Rectal smooth muscle tissue (tissue), 1 donor: ENCODE results near the gene METTL16.

ENCODE experiments used
- H3K27ac ChIP-seq: one replicate; pipeline ENCODE4 v1.7.0; 2013; ENCODE audit warnings: low read depth, low read length, inconsistent platforms
- H3K27me3 ChIP-seq: one replicate; pipeline ENCODE4 v1.7.0; 2013; ENCODE audit warnings: low read length; ENCODE audit not compliant: control insufficient read depth, insufficient read depth
- H3K36me3 ChIP-seq: one replicate; pipeline ENCODE4 v1.7.0; 2013; ENCODE audit warnings: low read length; ENCODE audit not compliant: control insufficient read depth, insufficient read depth
- H3K4me1 ChIP-seq: one replicate; pipeline ENCODE4 v1.7.0; 2013; ENCODE audit warnings: low read length; ENCODE audit not compliant: control insufficient read depth, insufficient read depth
- H3K4me3 ChIP-seq: one replicate; pipeline ENCODE4 v1.7.0; 2013; ENCODE audit warnings: low read length
- H3K9ac ChIP-seq: one replicate; pipeline ENCODE4 v1.7.0; 2013; ENCODE audit warnings: low read length

METTL16 gene

GRCh38 chr17:2377659-2378058 lies 134.0 kb downstream of the METTL16 start:
- Histone ChIP-seq H3K4me1 (no peaks in the 10 kb centered on the region), H3K27ac (no peak overlapping the region), H3K36me3 (peaks cover 8% of the 10 kb centered on the region)

GRCh38 chr17:2376107-2376506 lies 135.6 kb downstream of the METTL16 start:
- Histone ChIP-seq H3K4me1 (no peaks in the 10 kb centered on the region), H3K36me3 (peaks cover 8% of the 10 kb centered on the region), H3K27me3 (no peaks in the 10 kb centered on the region), H3K27ac (no peak overlapping the region), H3K4me3 (no peak overlapping the region), H3K9ac (no peak overlapping the region)

More at GRCh38 chr17:2377659-2378058, 134.0 kb downstream of the METTL16 start:
- Histone ChIP-seq H3K4me3 (no peak overlapping the region), H3K9ac (no peak overlapping the region), H3K27me3 (no peaks in the 10 kb centered on the region)

GRCh38 chr17:2375406-2375805 lies 136.3 kb downstream of the METTL16 start:
- H3K27me3 ChIP-seq, result no peaks in the 10 kb centered on the region
- no peak overlapping the region for H3K4me3 ChIP-seq
- peaks cover 8% of the 10 kb centered on the region for H3K36me3 ChIP-seq
- no peaks in the 10 kb centered on the region for H3K4me1 ChIP-seq
- H3K9ac ChIP-seq, result no peak overlapping the region
- H3K27ac ChIP-seq, result no peak overlapping the region

- H3K4me1 ChIP-seq, result no peaks in the 10 kb centered on the region
- H3K4me3 ChIP-seq, result no peak overlapping the region
- peaks cover 8% of the 10 kb centered on the region for H3K36me3 ChIP-seq
- no peak overlapping the region for H3K9ac ChIP-seq
- H3K27me3 ChIP-seq, result no peaks in the 10 kb centered on the region
- H3K27ac ChIP-seq, result no peak overlapping the region
Measured at GRCh38 chr17:2374549-2375285, 137.0 kb downstream of the METTL16 start.

GRCh38 chr17:2373179-2373578 lies 138.5 kb downstream of the METTL16 start:
- no peaks in the 10 kb centered on the region for H3K27me3 ChIP-seq
- no peak overlapping the region for H3K4me3 ChIP-seq
- peaks cover 8% of the 10 kb centered on the region for H3K36me3 ChIP-seq
- no peak overlapping the region for H3K9ac ChIP-seq
- H3K4me1 ChIP-seq, result no peaks in the 10 kb centered on the region
- H3K27ac ChIP-seq, result no peak overlapping the region

- H3K27me3 ChIP-seq, result no peaks in the 10 kb centered on the region
Measured at GRCh38 chr17:2372681-2373080, 139.0 kb downstream of the METTL16 start.

GRCh38 chr17:2372180-2372579 lies 139.5 kb downstream of the METTL16 start:
- Histone ChIP-seq H3K27me3 (no peaks in the 10 kb centered on the region), H3K4me1 (peaks cover 4% of the 10 kb centered on the region), H3K36me3 (peaks cover 8% of the 10 kb centered on the region), H3K9ac (no peak overlapping the region), H3K4me3 (no peak overlapping the region), H3K27ac (no peak overlapping the region)

More at GRCh38 chr17:2372681-2373080, 139.0 kb downstream of the METTL16 start:
- H3K36me3 ChIP-seq, result peaks cover 8% of the 10 kb centered on the region
- no peak overlapping the region for H3K27ac ChIP-seq
- no peak overlapping the region for H3K4me3 ChIP-seq
- H3K4me1 ChIP-seq, result peaks cover 4% of the 10 kb centered on the region
- no peak overlapping the region for H3K9ac ChIP-seq

GRCh38 chr17:2371183-2372130 lies 140.2 kb downstream of the METTL16 start:
- Histone ChIP-seq H3K9ac (no peak overlapping the region), H3K27ac (no peak overlapping the region), H3K4me1 (peaks cover 4% of the 10 kb centered on the region), H3K27me3 (no peaks in the 10 kb centered on the region), H3K4me3 (no peak overlapping the region), H3K36me3 (peaks cover 11% of the 10 kb centered on the region)

GRCh38 chr17:2370211-2370589 lies 141.5 kb downstream of the METTL16 start:
- H3K9ac ChIP-seq, result no peak overlapping the region
- H3K36me3 ChIP-seq, result peaks cover 13% of the 10 kb centered on the region

GRCh38 chr17:2369551-2370210 lies 142.0 kb downstream of the METTL16 start:
- Histone ChIP-seq H3K9ac (no peak overlapping the region), H3K27me3 (no peaks in the 10 kb centered on the region), H3K4me1 (peaks cover 4% of the 10 kb centered on the region), H3K4me3 (no peak overlapping the region), H3K36me3 (peaks cover 13% of the 10 kb centered on the region), H3K27ac (no peak overlapping the region)

More at GRCh38 chr17:2370211-2370589, 141.5 kb downstream of the METTL16 start:
- no peak overlapping the region for H3K4me3 ChIP-seq
- H3K27ac ChIP-seq, result no peak overlapping the region
- peaks cover 4% of the 10 kb centered on the region for H3K4me1 ChIP-seq
- H3K27me3 ChIP-seq, result no peaks in the 10 kb centered on the region

GRCh38 chr17:2369039-2369438 lies 142.6 kb downstream of the METTL16 start:
- Histone ChIP-seq H3K4me1 (peaks cover 4% of the 10 kb centered on the region), H3K27me3 (no peaks in the 10 kb centered on the region), H3K9ac (no peak overlapping the region), H3K36me3 (peaks cover 14% of the 10 kb centered on the region), H3K27ac (peak overlapping the region; percentile 63), H3K4me3 (no peak overlapping the region)

- H3K27me3 ChIP-seq, result no peaks in the 10 kb centered on the region
- H3K4me1 ChIP-seq, result peaks cover 4% of the 10 kb centered on the region
- H3K36me3 ChIP-seq, result peaks cover 14% of the 10 kb centered on the region
- no peak overlapping the region for H3K9ac ChIP-seq
- peak overlapping the region; percentile 65 for H3K27ac ChIP-seq
- H3K4me3 ChIP-seq, result no peak overlapping the region
Measured at GRCh38 chr17:2368359-2368758, 143.3 kb downstream of the METTL16 start.
